DMS79 (cell line): ENCODE data around the gene DUSP16.
"Not testable (repeated sequence)": the region's sequence is repeated elsewhere in the genome, so short reads cannot be mapped to it uniquely, and the experiment has no call there.

ENCODE experiments used
- DNase-seq: peaks from one replicate; lab custom pipeline; 2025; lab: John Stamatoyannopoulos, UW

The DUSP16 gene

GRCh38 chr12:12546314-12546772 lies 16.3 kb downstream of the DUSP16 start:
- DNase-seq = no peak

DNA sequence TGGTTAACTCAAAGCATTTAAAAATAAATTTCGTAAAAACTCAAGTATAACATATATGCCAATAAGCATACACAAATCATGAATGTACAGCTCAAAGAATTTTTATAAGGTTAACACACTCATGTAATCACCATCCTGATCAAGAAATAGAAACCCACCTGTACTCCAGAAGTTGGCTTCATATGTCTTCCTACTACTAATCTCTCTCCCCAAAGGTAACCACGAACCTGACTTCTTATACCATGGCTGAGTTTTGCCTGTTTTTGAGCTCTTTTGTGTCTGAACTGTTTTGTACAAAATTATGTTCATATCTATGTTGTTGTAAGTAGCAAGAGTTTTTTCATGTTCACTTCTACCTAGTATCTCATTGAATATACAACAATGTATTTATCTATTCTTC lies 18.7 kb downstream of the DUSP16 start:
- DNase-seq = no peak

- no peak for DNase-seq
Measured at GRCh38 chr12:12542964-12543363, 19.7 kb downstream of the DUSP16 start.

- DNase-seq = no peak
Measured at GRCh38 chr12:12542286-12542685, 20.4 kb downstream of the DUSP16 start.

DNA sequence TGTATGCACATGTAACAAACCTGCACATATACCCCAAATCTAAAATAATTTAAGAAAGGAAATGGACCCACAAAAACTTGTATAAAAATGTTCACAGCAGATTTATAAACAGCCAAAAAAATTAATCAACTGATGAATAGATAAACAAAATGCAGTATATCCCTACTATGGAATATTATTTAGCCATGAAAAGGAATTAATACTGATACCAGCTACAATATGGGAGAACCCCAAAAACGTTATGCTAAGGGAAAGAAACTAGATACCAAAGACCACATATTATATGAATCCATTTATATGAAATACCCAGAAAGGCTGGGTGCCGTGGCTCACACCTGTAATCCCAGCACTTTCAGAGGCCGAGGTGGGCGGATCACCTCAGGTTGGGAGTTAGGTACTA lies 20.9 kb downstream of the DUSP16 start:
- no peak for DNase-seq

- DNase-seq = no peak
Measured at GRCh38 chr12:12540261-12541013, 22.2 kb downstream of the DUSP16 start.

GRCh38 chr12:12539028-12539810 lies 23.4 kb downstream of the DUSP16 start:
- no peak for DNase-seq

GRCh38 chr12:12538535-12538934 lies 24.1 kb downstream of the DUSP16 start:
- DNase-seq = no peak

DNA sequence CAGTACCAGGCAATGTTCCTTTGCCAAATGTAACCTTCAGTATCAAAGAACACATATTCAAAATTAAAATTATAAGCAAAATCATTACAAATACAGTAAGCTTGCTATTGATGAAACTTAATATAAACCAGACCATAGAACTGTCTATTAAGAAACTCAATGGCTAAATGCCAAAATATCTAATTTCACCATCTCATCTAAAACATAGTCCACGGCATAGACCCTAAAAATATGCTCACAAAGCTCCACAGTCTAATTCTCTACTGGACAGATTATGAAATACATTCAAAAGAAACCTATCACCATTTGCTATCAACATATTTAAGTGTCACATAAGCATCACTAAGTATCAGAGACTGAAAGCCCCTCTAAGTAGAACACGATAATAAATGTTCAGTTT lies 25.2 kb downstream of the DUSP16 start:
- DNase-seq = no peak

DNA sequence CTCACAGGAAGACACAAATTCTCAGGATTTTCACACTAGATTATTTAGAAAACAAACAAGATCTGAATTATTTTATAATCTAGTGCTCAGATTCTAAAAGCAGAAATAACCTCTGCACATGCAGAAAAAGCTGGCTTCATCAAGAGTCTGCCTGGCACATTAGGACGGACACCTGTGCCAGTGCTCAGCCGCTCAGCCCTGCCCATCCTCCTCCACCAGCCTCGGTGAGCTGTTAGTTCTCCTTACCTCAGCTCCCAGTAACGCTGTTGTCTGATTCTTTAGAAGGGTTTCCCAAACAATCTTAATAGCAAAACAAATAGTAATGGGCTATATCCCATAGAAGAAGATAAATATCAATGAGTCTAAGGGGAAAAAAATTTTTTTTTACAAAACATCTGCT lies 27.7 kb downstream of the DUSP16 start:
- DNase-seq = no peak

GRCh38 chr12:12534166-12534866 lies 28.3 kb downstream of the DUSP16 start:
- no peak for DNase-seq

GRCh38 chr12:12533238-12533829 lies 29.3 kb downstream of the DUSP16 start:
- no peak for DNase-seq

DNA sequence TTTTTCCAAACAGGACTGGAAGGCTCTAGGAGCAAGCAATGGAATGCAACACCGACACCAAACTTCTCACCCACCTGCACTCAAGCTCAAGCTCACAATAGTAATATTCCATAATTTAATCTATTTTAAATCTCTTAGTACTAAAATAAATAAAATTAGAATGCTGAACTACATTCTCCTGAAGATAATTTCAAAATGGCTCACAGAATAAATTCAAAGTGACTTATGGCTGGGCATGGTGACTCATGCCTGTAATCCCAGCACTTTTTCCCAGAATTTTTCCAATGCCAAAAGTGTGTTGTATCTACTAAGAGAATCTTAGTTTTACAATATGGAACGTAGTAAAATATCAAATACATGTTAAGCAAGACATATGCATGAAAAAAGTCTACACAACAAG lies 31.5 kb downstream of the DUSP16 start:
- DNase-seq = no peak

- DNase-seq = no peak
Measured at GRCh38 chr12:12529783-12530421, 32.8 kb downstream of the DUSP16 start.

DNA sequence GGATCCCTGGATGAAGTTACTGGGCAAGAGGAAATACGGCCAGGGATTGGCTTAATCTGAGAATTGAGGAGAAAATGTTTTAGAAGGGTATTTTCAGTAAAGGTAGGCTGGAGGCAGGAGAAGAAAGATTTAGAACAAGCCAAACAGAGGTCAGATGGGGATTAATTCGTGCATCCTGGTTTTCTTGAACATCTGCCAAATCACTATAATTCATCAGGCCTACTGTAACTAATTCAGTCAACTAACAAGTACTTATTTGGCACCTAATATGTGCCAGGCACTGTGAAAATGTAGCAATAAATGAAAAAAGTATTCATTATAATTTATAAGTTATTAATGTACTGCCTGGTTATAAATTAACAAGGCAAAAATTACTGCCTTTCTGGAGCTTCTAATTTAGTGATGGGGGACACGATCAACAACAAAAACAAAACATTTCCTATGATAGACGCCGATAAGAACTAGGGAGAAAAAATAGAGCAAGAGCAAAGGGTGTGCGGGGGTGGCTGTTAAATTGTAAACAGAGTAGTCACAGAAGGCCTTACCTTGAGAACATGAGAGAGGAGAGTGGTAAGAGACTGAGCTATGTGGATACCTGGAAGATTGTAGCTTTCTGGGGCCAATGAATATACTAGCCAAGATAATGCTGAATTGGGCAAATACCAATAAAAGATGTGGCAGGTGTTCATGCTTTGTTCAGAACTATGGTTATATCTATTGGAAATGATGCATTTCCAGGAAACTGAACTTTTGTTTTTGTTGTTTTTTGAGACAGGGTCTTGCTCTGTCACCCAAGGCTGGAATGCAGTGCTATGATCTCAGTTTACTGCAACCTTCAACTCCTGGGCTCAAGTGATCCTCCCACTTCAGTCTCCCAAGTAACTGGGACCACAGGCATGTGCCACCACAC lies 34.0 kb downstream of the DUSP16 start:
- no peak for DNase-seq

DNA sequence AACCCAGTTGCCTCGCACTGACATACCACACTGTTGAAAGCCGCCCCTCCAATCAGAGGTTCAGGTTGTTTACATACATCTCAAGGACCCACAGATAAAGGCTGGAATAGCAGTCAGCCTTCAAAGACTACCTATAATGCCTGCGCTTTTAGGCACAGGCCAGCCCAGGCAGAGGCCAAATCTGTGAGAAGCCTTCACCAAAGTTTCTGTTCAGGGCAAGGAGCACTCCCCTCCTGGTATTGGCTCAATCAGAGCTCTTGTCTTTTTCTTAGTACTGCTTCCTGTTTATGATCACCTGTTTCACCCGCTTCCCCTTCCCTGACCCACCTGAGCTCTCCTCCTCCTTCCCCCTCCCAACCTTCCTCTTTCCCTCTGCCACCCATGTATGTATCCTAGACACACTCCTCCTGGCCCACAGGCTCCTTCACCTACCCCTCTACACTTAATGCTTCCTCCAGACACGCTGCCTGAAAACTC lies 34.8 kb downstream of the DUSP16 start:
- DNase-seq = no peak

GRCh38 chr12:12524128-12524527 lies 38.5 kb downstream of the DUSP16 start:
- no peak for DNase-seq

DNA sequence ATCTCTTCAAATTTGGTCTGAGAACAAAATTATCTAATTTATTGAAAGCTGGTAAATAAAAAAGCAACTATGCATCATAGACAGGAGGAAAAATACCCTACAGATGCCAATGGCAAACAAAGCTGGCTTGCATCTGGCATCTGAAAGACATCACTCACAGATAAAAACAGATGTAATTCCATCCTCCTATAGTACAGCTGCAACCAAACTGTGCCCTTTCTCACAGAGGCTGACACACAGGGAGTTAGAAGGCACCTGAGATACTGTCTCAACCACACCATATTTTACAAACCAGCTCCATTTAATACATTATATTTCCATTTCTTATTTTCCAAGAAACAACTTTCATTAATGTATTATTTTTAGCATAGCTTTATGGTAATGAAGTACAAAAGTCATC lies 39.4 kb downstream of the DUSP16 start:
- DNase-seq = no peak

DNA sequence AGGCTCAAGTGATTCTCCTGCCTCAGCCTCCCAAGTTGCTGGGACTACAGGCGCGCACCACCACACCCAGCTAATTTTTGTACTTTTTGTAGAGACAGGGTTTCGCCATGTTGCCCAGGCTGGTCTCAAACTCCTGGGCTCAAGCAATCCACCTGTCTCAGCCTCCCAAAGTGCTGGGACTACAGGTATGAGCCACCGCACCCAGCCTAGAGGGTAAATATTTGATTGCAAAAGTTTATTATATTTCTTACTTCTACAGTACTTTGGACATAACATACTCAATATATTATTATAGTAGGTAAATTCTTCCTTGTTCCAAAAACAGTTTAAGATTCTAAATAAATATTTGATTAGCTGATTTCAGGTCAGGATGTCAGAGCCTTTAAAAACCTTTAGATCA lies 40.0 kb downstream of the DUSP16 start:
- DNase-seq = not testable (repeated sequence)

DNA sequence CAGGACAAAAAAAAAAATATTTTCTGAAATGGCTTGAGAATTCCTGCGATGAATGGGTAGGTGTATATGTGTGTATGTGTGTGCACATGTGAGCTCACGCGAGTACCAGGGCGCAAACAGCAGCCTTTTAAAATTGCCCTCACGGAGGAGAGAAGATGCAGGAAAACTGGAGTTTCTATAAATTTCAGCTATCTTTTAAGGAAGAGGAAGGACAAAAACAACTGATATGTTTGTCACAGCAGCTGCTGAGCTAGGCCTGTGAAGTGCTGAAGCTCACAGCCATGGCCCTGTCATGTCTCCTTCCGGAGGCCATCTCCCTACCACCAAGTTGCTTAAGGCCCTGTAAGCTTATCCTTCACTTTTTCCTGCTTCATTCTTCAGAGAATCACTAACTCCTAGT lies 40.8 kb downstream of the DUSP16 start:
- no peak for DNase-seq

DNA sequence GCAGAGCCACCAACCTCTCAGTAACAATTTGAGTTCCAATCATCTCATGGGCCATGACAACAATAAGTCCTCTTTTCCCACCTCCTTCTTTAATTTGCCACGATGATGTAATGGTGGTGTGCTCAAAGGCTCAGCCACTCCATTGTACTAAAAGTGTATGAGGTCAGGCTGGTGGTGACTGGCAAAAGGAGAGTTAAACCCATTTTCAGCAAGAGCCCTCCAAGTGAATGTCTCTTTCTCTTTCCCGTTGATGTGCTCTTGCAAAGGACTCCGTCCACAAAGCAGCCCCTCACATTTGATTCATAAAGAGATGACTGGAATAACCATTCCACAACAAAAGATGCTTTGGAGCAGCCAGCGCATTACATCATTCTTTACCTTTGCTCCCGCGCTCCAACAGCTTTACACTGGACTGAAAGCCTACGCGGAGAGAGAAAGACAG lies 41.6 kb downstream of the DUSP16 start:
- no peak for DNase-seq
